A549 (cell line): ENCODE measurements around the gene DIPK1B. TPM values are rescaled to one million over a fixed set of nuclear protein-coding genes. Genes with fewer than 3 reads are reported as not detected.

Source experiments
- ATAC-seq, 2 experiments: fragments of 200-7000 bp in 1 of 2; fragments of >200 bp in 1 of 2; cut with Nextera tagmentation in 1 of 2; cut with Tn5 transposase in 1 of 2; 3 replicates each; pipeline versions ENCODE4 v1.8.0 to v1.9.1; 2018 to 2020; ENCODE audit warnings: mild to moderate bottlenecking in 1 of 2, moderate library complexity in 1 of 2
- CTCF ChIA-PET: fragments of 300-600 bp; sonication (Branson Sonifier 250); formaldehyde crosslinking; extraction: SDS; loops from one replicate; lab custom pipeline; 2021; ENCODE audit warnings: antibody characterized with exemption, inconsistent platforms; lab: Yijun Ruan, JAX
- POLR2A ChIA-PET: fragments of 350-600 bp; formaldehyde crosslinking; extraction: SDS; loops from one replicate; lab custom pipeline; 2021; ENCODE audit warnings: antibody characterized with exemption, inconsistent platforms; lab: Yijun Ruan, JAX
- DNase-seq, 2 experiments: peaks; one replicate each; pipeline versions ENCODE4 v3.0.0 to v3.0.0-alpha.2; 2011 to 2016; ENCODE audit warnings: low read depth in 1 of 2, low spot score in 1 of 2
- FAIRE-seq: peaks from 2 replicates; lab custom pipeline; 2011; peaks lifted over from hg19 to GRCh38; lab: Jason Lieb, UNC
- H3K27ac ChIP-seq, 2 experiments: fragments of >200 bp; sonication (Bioruptor Twin); formaldehyde crosslinking; 3 replicates each; pipeline ENCODE4 v1.5.1; 2016 to 2017
- H3K4me1 ChIP-seq: fragments of >200 bp; sonication (Bioruptor Twin); formaldehyde crosslinking; 3 replicates; pipeline ENCODE4 v1.6.1; 2016
- H3K4me2 ChIP-seq: fragments of >200 bp; sonication (Bioruptor Twin); formaldehyde crosslinking; 3 replicates; pipeline ENCODE4 v1.6.1; 2016
- H3K4me3 ChIP-seq: fragments of >200 bp; sonication (Bioruptor Twin); formaldehyde crosslinking; 3 replicates; pipeline ENCODE4 v1.5.1; 2016
- H3K9me3 ChIP-seq: fragments of >200 bp; sonication (Bioruptor Twin); formaldehyde crosslinking; 3 replicates; pipeline ENCODE4 v1.6.1; 2016
- CHD2 ChIP-seq: fragments of 150-350 bp; IDR thresholded peaks from 2 replicates; pipeline ENCODE4 v1.6.1; 2014; ENCODE audit warnings: low read length; ENCODE audit not compliant: partially characterized antibody
- CHD4 ChIP-seq: fragments of 200-600 bp; sonication (generic); IDR thresholded peaks from 2 replicates; pipeline ENCODE4 v1.6.1; 2016; ENCODE audit warnings: antibody characterized with exemption, mild to moderate bottlenecking, borderline replicate concordance
- CTCF ChIP-seq: fragments of >200 bp; sonication (Bioruptor Twin); formaldehyde crosslinking; IDR thresholded peaks from 3 replicates; pipeline ENCODE4 v1.5.1; 2016
- EHF ChIP-seq: fragments of 250-450 bp; sonication (Bioruptor Pico); IDR thresholded peaks from 2 replicates; pipeline ENCODE4 v1.5.0; 2020; ENCODE audit warnings: mild to moderate bottlenecking
- EHMT2 ChIP-seq: fragments of 200-600 bp; sonication (generic); IDR thresholded peaks from 2 replicates; pipeline ENCODE4 v1.6.1; 2016; ENCODE audit warnings: antibody characterized with exemption, low read depth, mild to moderate bottlenecking, moderate library complexity
- FOSB ChIP-seq: fragments of 250-450 bp; sonication (Bioruptor Pico); IDR thresholded peaks from 2 replicates; pipeline ENCODE4 v1.5.0; 2020; ENCODE audit warnings: mild to moderate bottlenecking, moderate library complexity
- GATA3 ChIP-seq: IDR thresholded peaks from 2 replicates; pipeline ENCODE4 v1.6.1; 2012; ENCODE audit warnings: borderline replicate concordance
- KDM5A ChIP-seq: fragments of 200-600 bp; sonication (generic); IDR thresholded peaks from 2 replicates; pipeline ENCODE4 v1.6.1; 2016; ENCODE audit warnings: antibody characterized with exemption, mild to moderate bottlenecking
- MAX ChIP-seq: IDR thresholded peaks from 2 replicates; pipeline ENCODE4 v1.6.1; 2012
- NFE2L2 ChIP-seq: fragments of 150-350 bp; conservative IDR thresholded peaks from 2 replicates; pipeline ENCODE4 v1.6.1; 2014; ENCODE audit warnings: low read length
- NR3C1 ChIP-seq: fragments of >200 bp; sonication (Bioruptor Twin); formaldehyde crosslinking; IDR thresholded peaks from 3 replicates; pipeline ENCODE4 v1.6.1; 2017
- PBX3 ChIP-seq: IDR thresholded peaks from 2 replicates; pipeline ENCODE4 v1.6.1; 2012
- PHF8 ChIP-seq: fragments of 200-600 bp; sonication (generic); IDR thresholded peaks from 2 replicates; pipeline ENCODE4 v1.6.1; 2016; ENCODE audit warnings: low read depth, mild to moderate bottlenecking, antibody characterized with exemption, moderate library complexity, borderline replicate concordance
- POLR2AphosphoS2 ChIP-seq: conservative IDR thresholded peaks from 2 replicates; pipeline ENCODE4 v1.6.1; 2012; ENCODE audit warnings: low read length, improper control_type of control experiment, inconsistent platforms
- RFX5 ChIP-seq: fragments of 450-650 bp; IDR thresholded peaks from 2 replicates; pipeline ENCODE4 v1.7.1; 2014; ENCODE audit warnings: antibody characterized with exemption, mild to moderate bottlenecking, moderate library complexity
- SMC3 ChIP-seq: fragments of >200 bp; sonication (Bioruptor Twin); formaldehyde crosslinking; IDR thresholded peaks from 3 replicates; pipeline ENCODE4 v1.6.1; 2018; ENCODE audit warnings: inconsistent platforms
- SREBF2 ChIP-seq: fragments of 450-650 bp; IDR thresholded peaks from 2 replicates; pipeline ENCODE4 v1.6.1; 2014; ENCODE audit warnings: mild to moderate bottlenecking, moderate library complexity
- TFCP2L1 ChIP-seq: fragments of 250-450 bp; sonication (Bioruptor Pico); IDR thresholded peaks from 2 replicates; pipeline ENCODE4 v1.5.0; 2021; ENCODE audit warnings: mild to moderate bottlenecking
- TP53 ChIP-seq: fragments of 250-450 bp; sonication (Bioruptor Pico); IDR thresholded peaks from 2 replicates; pipeline ENCODE4 v1.5.0; 2021; ENCODE audit warnings: mild to moderate bottlenecking, moderate library complexity
- USF2 ChIP-seq: fragments of 450-650 bp; IDR thresholded peaks from 2 replicates; pipeline ENCODE4 v1.6.1; 2014; ENCODE audit warnings: antibody characterized with exemption
- ZSCAN20 ChIP-seq: fragments of 250-450 bp; sonication (Bioruptor Pico); IDR thresholded peaks from 2 replicates; pipeline ENCODE4 v1.8.0; 2022; ENCODE audit warnings: mild to moderate bottlenecking, moderate library complexity
- WGBS: methylation state at CpG from one replicate; pipeline ENCODE4 v1.1.6; 2017; ENCODE audit errors: missing lambda C conversion rate; 5-methylcytosine and 5-hydroxymethylcytosine counted together
- polyA plus RNA-seq, 4 experiments: library from polyadenylated mRNA; depleted of rRNA in 3 of 4; stranded (reverse); fragments of >200 nt; fragmentation: RNase III in 1 of 4; extraction: RNeasy Plus Mini Kit Qiagen cat#74134 plus additional on column Dnase treatment in 1 of 4; gene quantifications; 2 replicates in 3 of 4; 3 replicates in 1 of 4; pipeline ENCODE4 v1.2.3, GENCODE V29; 2011 to 2017
- small RNA-seq, 6 experiments: library from RNA; depleted of rRNA; stranded (forward); fragments of <200 nt; gene quantifications; one replicate each; pipeline ENCODE3, GENCODE V24; 2012

DIPK1B gene
- polyA plus RNA-seq, 2 of the 4 experiments (the other 2 are of a cell fraction): 6.7 TPM

- Histone ChIP-seq H3K9me3 (peaks cover 11% of the 10 kb centered on the region; the same call in 2 of the 3 replicates), H3K4me1 (0 out of 3 replicates have a peak, but pooled peaks cover 5% of the 10 kb centered on the region), H3K4me3 (no peak overlapping the region), H3K4me2 (no peak overlapping the region), H3K27ac (no peak overlapping the region)
- CTCF ChIA-PET: interaction anchor here (1.4 to 28.0 kb wide), 6 partner anchors 5 to 257 kb away, joined by 5 to 625 read pairs (median 8); partner anchors contain the start of genes LCN15, LCN8 and TMEM141
- ATAC-seq: no peak
- DNase-seq: no peak
- WGBS: 76% methylated on average over 3 of the region's 3 CpGs
- POLR2A ChIA-PET: no interaction called here
- TF ChIP-seq PBX3: no peak
- TF ChIP-seq ZSCAN20 (CRISPR knock-in tag): no peak
- TF ChIP-seq GATA3: no peak
- no peak for TF ChIP-seq POLR2AphosphoS2
- no peak for TF ChIP-seq CHD2
- TF ChIP-seq SREBF2: no peak
- TF ChIP-seq NFE2L2: no peak
- no peak for TF ChIP-seq EHF
- no peak for TF ChIP-seq TFCP2L1 (CRISPR knock-in tag)
- TF ChIP-seq SMC3: no peak
- no peak for TF ChIP-seq CTCF
- TF ChIP-seq KDM5A: no peak
- no peak for TF ChIP-seq RFX5
- no peak for TF ChIP-seq PHF8
- TF ChIP-seq CHD4: no peak
- TF ChIP-seq EHMT2: no peak
- no peak for TF ChIP-seq NR3C1
- FAIRE-seq: no peak
These were observed 59.6 kb downstream of the DIPK1B start for GRCh38 chr9:136771907-136772415.

- no peak for FAIRE-seq
These were observed 61.1 kb downstream of the DIPK1B start for GRCh38 chr9:136773386-136774044.

More at GRCh38 chr9:136773386-136774044, 61.1 kb downstream of the DIPK1B start:
- H3K4me2 ChIP-seq: no peak overlapping the region
- ATAC-seq: peak; percentile 35 to 79; a peak in 3 of 6 replicates
- H3K27ac ChIP-seq: no peak overlapping the region
- H3K9me3 ChIP-seq: peaks cover 11% of the 10 kb centered on the region; the same call in 2 of the 3 replicates
- ChIA-PET CTCF (interaction anchor here (1.6 to 28.0 kb wide), 6 partner anchors 5 to 256 kb away, joined by 3 to 625 read pairs (median 8); partner anchors contain the start of genes LCN15, LCN8 and TMEM141), POLR2A (no interaction called here)
- H3K4me1 ChIP-seq: 0 out of 3 replicates have a peak, but pooled peaks cover 3% of the 10 kb centered on the region
- TF ChIP-seq USF2 (peak; percentile 83), MAX (0 out of 2 replicates have a peak, but pooled peaks have one; percentile 36), FOSB (CRISPR knock-in tag) (no peak), TP53 (no peak)
- H3K4me3 ChIP-seq: no peak overlapping the region
- 53% methylated on average over 7 of the region's 7 CpGs for WGBS
- peak; percentile 41 to 65 for DNase-seq

Small RNA genes within 50 kb of the gene (small RNA-seq; reads per million reads assigned to genes)
- gene MIR126 (228 to 8,668 (median 3,733) reads per million in 6 experiments), gene MIR6722 (0 to 0.69 (median 0) reads per million in 6 experiments)

Other genes with a start within 250 kb of the DIPK1B start
- 24.2 and 32.3 TPM in 2 replicates for gene SEC16A, start 229.5 kb upstream of the DIPK1B start, polyA plus RNA-seq (2011; rRNA removed)
- 35.7 to 41.5 TPM (median 38.0 TPM) in 3 replicates for gene SEC16A, start 229.5 kb upstream of the DIPK1B start, polyA plus RNA-seq (2017; fragmentation: RNase III; extraction: RNeasy Plus Mini Kit Qiagen cat#74134 plus additional on column Dnase treatment)
- 0.88 and 1.2 TPM in 2 replicates for gene NOTCH1, start 166.5 kb upstream of the DIPK1B start, polyA plus RNA-seq (2011; rRNA removed)
- 4.6 to 6.4 TPM (median 5.7 TPM) in 3 replicates for gene NOTCH1, start 166.5 kb upstream of the DIPK1B start, polyA plus RNA-seq (2017; fragmentation: RNase III; extraction: RNeasy Plus Mini Kit Qiagen cat#74134 plus additional on column Dnase treatment)
- gene EGFL7, start 49.7 kb upstream of the DIPK1B start, polyA plus RNA-seq (2011; rRNA removed): 15.3 and 19.9 TPM in 2 replicates
- gene EGFL7, start 49.7 kb upstream of the DIPK1B start, polyA plus RNA-seq (2017; fragmentation: RNase III; extraction: RNeasy Plus Mini Kit Qiagen cat#74134 plus additional on column Dnase treatment): 28.9 to 34.4 TPM (median 32.3 TPM) in 3 replicates
- 32.3 and 38.6 TPM in 2 replicates for gene AGPAT2, start 25.1 kb upstream of the DIPK1B start, polyA plus RNA-seq (2011; rRNA removed)
- 44.3 to 49.5 TPM (median 46.3 TPM) in 3 replicates for gene AGPAT2, start 25.1 kb upstream of the DIPK1B start, polyA plus RNA-seq (2017; fragmentation: RNase III; extraction: RNeasy Plus Mini Kit Qiagen cat#74134 plus additional on column Dnase treatment)
- not detected in 2 replicates for gene LCN10, start 30.4 kb downstream of the DIPK1B start, polyA plus RNA-seq (2011; rRNA removed)
- gene LCN10, start 30.4 kb downstream of the DIPK1B start, polyA plus RNA-seq (2017; fragmentation: RNase III; extraction: RNeasy Plus Mini Kit Qiagen cat#74134 plus additional on column Dnase treatment): not detected in 3 replicates
- not detected in 2 replicates for gene LCN6, start 36.0 kb downstream of the DIPK1B start, polyA plus RNA-seq (2011; rRNA removed)
- not detected in 3 replicates for gene LCN6, start 36.0 kb downstream of the DIPK1B start, polyA plus RNA-seq (2017; fragmentation: RNase III; extraction: RNeasy Plus Mini Kit Qiagen cat#74134 plus additional on column Dnase treatment)
- not detected in 2 replicates for gene LCN8, start 45.7 kb downstream of the DIPK1B start, polyA plus RNA-seq (2011; rRNA removed)
- not detected in 3 replicates for gene LCN8, start 45.7 kb downstream of the DIPK1B start, polyA plus RNA-seq (2017; fragmentation: RNase III; extraction: RNeasy Plus Mini Kit Qiagen cat#74134 plus additional on column Dnase treatment)
- gene LCN15, start 51.9 kb downstream of the DIPK1B start, polyA plus RNA-seq (2011; rRNA removed): 0.10 and 0.24 TPM in 2 replicates
- 0.07 to 0.09 TPM in 2 of 3 replicates, not detected in the other for gene LCN15, start 51.9 kb downstream of the DIPK1B start, polyA plus RNA-seq (2017; fragmentation: RNase III; extraction: RNeasy Plus Mini Kit Qiagen cat#74134 plus additional on column Dnase treatment)
- 64.5 and 78.0 TPM in 2 replicates for gene TMEM141, start 78.8 kb downstream of the DIPK1B start, polyA plus RNA-seq (2011; rRNA removed)
- gene TMEM141, start 78.8 kb downstream of the DIPK1B start, polyA plus RNA-seq (2017; fragmentation: RNase III; extraction: RNeasy Plus Mini Kit Qiagen cat#74134 plus additional on column Dnase treatment): 69.9 to 71.0 TPM (median 70.7 TPM) in 3 replicates
- gene CCDC183, start 83.8 kb downstream of the DIPK1B start, polyA plus RNA-seq (2011; rRNA removed): 1.4 and 1.6 TPM in 2 replicates
- 0.58 to 1.1 TPM (median 0.90 TPM) in 3 replicates for gene CCDC183, start 83.8 kb downstream of the DIPK1B start, polyA plus RNA-seq (2017; fragmentation: RNase III; extraction: RNeasy Plus Mini Kit Qiagen cat#74134 plus additional on column Dnase treatment)
- gene RABL6, start 95.4 kb downstream of the DIPK1B start, polyA plus RNA-seq (2011; rRNA removed): 46.8 and 53.5 TPM in 2 replicates
- 70.3 to 72.2 TPM (median 71.4 TPM) in 3 replicates for gene RABL6, start 95.4 kb downstream of the DIPK1B start, polyA plus RNA-seq (2017; fragmentation: RNase III; extraction: RNeasy Plus Mini Kit Qiagen cat#74134 plus additional on column Dnase treatment)
- gene AJM1, start 129.9 kb downstream of the DIPK1B start, polyA plus RNA-seq (2011; rRNA removed): 0.75 and 0.76 TPM in 2 replicates
- 3.0 to 3.6 TPM (median 3.2 TPM) in 3 replicates for gene AJM1, start 129.9 kb downstream of the DIPK1B start, polyA plus RNA-seq (2017; fragmentation: RNase III; extraction: RNeasy Plus Mini Kit Qiagen cat#74134 plus additional on column Dnase treatment)
- gene PHPT1, start 136.8 kb downstream of the DIPK1B start, polyA plus RNA-seq (2011; rRNA removed): 104 and 123 TPM in 2 replicates
- 234 to 261 TPM (median 239 TPM) in 3 replicates for gene PHPT1, start 136.8 kb downstream of the DIPK1B start, polyA plus RNA-seq (2017; fragmentation: RNase III; extraction: RNeasy Plus Mini Kit Qiagen cat#74134 plus additional on column Dnase treatment)
- gene MAMDC4, start 139.8 kb downstream of the DIPK1B start, polyA plus RNA-seq (2011; rRNA removed): 1.3 and 1.5 TPM in 2 replicates
- gene MAMDC4, start 139.8 kb downstream of the DIPK1B start, polyA plus RNA-seq (2017; fragmentation: RNase III; extraction: RNeasy Plus Mini Kit Qiagen cat#74134 plus additional on column Dnase treatment): 7.3 to 9.1 TPM (median 7.6 TPM) in 3 replicates
- gene EDF1, start 153.7 kb downstream of the DIPK1B start, polyA plus RNA-seq (2011; rRNA removed): 284 and 464 TPM in 2 replicates
- 472 to 560 TPM (median 477 TPM) in 3 replicates for gene EDF1, start 153.7 kb downstream of the DIPK1B start, polyA plus RNA-seq (2017; fragmentation: RNase III; extraction: RNeasy Plus Mini Kit Qiagen cat#74134 plus additional on column Dnase treatment)
- 23.8 and 24.5 TPM in 2 replicates for gene TRAF2, start 173.9 kb downstream of the DIPK1B start, polyA plus RNA-seq (2011; rRNA removed)
- 36.4 to 49.4 TPM (median 39.5 TPM) in 3 replicates for gene TRAF2, start 173.9 kb downstream of the DIPK1B start, polyA plus RNA-seq (2017; fragmentation: RNase III; extraction: RNeasy Plus Mini Kit Qiagen cat#74134 plus additional on column Dnase treatment)
- gene FBXW5, start 232.2 kb downstream of the DIPK1B start, polyA plus RNA-seq (2011; rRNA removed): 37.3 and 37.5 TPM in 2 replicates
- 59.3 to 61.4 TPM (median 59.5 TPM) in 3 replicates for gene FBXW5, start 232.2 kb downstream of the DIPK1B start, polyA plus RNA-seq (2017; fragmentation: RNase III; extraction: RNeasy Plus Mini Kit Qiagen cat#74134 plus additional on column Dnase treatment)
- gene C8G, start 232.7 kb downstream of the DIPK1B start, polyA plus RNA-seq (2011; rRNA removed): 0.41 and 0.45 TPM in 2 replicates
- 1.1 to 1.3 TPM (median 1.1 TPM) in 3 replicates for gene C8G, start 232.7 kb downstream of the DIPK1B start, polyA plus RNA-seq (2017; fragmentation: RNase III; extraction: RNeasy Plus Mini Kit Qiagen cat#74134 plus additional on column Dnase treatment)
- 0.74 and 1.8 TPM in 2 replicates for gene LCN12, start 239.7 kb downstream of the DIPK1B start, polyA plus RNA-seq (2011; rRNA removed)
- 2.8 to 3.6 TPM (median 3.0 TPM) in 3 replicates for gene LCN12, start 239.7 kb downstream of the DIPK1B start, polyA plus RNA-seq (2017; fragmentation: RNase III; extraction: RNeasy Plus Mini Kit Qiagen cat#74134 plus additional on column Dnase treatment)